Measurements from ENCODE around the gene TMEM117. TPM values are rescaled to one million over a fixed set of nuclear protein-coding genes. Genes with fewer than 3 reads are reported as not detected.

The TMEM117 gene
- 0.20 TPM for polyA plus RNA-seq (2013, experiment 1 of 4)
- 0.25 TPM for polyA plus RNA-seq (2013, experiment 2 of 4)
- polyA plus RNA-seq (2013, experiment 3 of 4), result 0.16 TPM
- 0.49 TPM for polyA plus RNA-seq (2013, experiment 4 of 4)

GRCh38 chr12:43835656-43836474, at the start of gene TMEM117:
Gene TMEM117 (plus strand): TSS chr12:43836081.
- H3K27ac ChIP-seq (ENCODE audit: insufficient read depth, low read depth, low read length, poor library complexity, severe bottlenecking), result no peak within 1 kb of the TSS
- no peaks in the 10 kb centered on the region for H3K36me3 ChIP-seq (ENCODE audit: control insufficient read depth, insufficient read depth, low read length)
- no peaks in the 10 kb centered on the region for H3K9me3 ChIP-seq (ENCODE audit: control insufficient read depth, low read length)
- 0 to 1% methylated on average over 103 of the region's 103 CpGs for WGBS, 2 experiments
- H3K4me3 ChIP-seq (ENCODE audit: insufficient read depth, low read depth, low read length), result peak within 1 kb of the TSS; percentile 53
- H3K4me1 ChIP-seq (ENCODE audit: control insufficient read depth, insufficient read depth, low read length), result no peaks in the 10 kb centered on the region
- peaks cover 55% of the 10 kb centered on the region for H3K27me3 ChIP-seq (ENCODE audit: control insufficient read depth, insufficient read depth, low read length, poor library complexity, severe bottlenecking)

- no peaks in the 10 kb centered on the region for H3K4me1 ChIP-seq (ENCODE audit: control insufficient read depth, insufficient read depth, low read length)
- no peaks in the 10 kb centered on the region for H3K27me3 ChIP-seq (ENCODE audit: control insufficient read depth, insufficient read depth, low read length, poor library complexity, severe bottlenecking)
- no peaks in the 10 kb centered on the region for H3K9me3 ChIP-seq (ENCODE audit: control insufficient read depth, low read length)
- no peak overlapping the region for H3K4me3 ChIP-seq (ENCODE audit: insufficient read depth, low read depth, low read length)
- H3K36me3 ChIP-seq (ENCODE audit: control insufficient read depth, insufficient read depth, low read length), result no peaks in the 10 kb centered on the region
- no peak overlapping the region for H3K27ac ChIP-seq (ENCODE audit: insufficient read depth, low read depth, low read length, poor library complexity, severe bottlenecking)
Observed at GRCh38 chr12:43786899-43787693, 48.8 kb upstream of the TMEM117 start.

GRCh38 chr12:43789941-43790340, 45.9 kb upstream of the TMEM117 start:
- Histone ChIP-seq H3K36me3 (ENCODE audit: control insufficient read depth, insufficient read depth, low read length) (no peaks in the 10 kb centered on the region), H3K27me3 (ENCODE audit: control insufficient read depth, insufficient read depth, low read length, poor library complexity, severe bottlenecking) (no peaks in the 10 kb centered on the region), H3K27ac (ENCODE audit: insufficient read depth, low read depth, low read length, poor library complexity, severe bottlenecking) (no peak overlapping the region), H3K4me3 (ENCODE audit: insufficient read depth, low read depth, low read length) (no peak overlapping the region), H3K9me3 (ENCODE audit: control insufficient read depth, low read length) (no peaks in the 10 kb centered on the region), H3K4me1 (ENCODE audit: control insufficient read depth, insufficient read depth, low read length) (no peaks in the 10 kb centered on the region)

- Histone ChIP-seq H3K27me3 (ENCODE audit: control insufficient read depth, insufficient read depth, low read length, poor library complexity, severe bottlenecking) (no peaks in the 10 kb centered on the region), H3K4me1 (ENCODE audit: control insufficient read depth, insufficient read depth, low read length) (no peaks in the 10 kb centered on the region), H3K9me3 (ENCODE audit: control insufficient read depth, low read length) (no peaks in the 10 kb centered on the region), H3K4me3 (ENCODE audit: insufficient read depth, low read depth, low read length) (no peak overlapping the region), H3K27ac (ENCODE audit: insufficient read depth, low read depth, low read length, poor library complexity, severe bottlenecking) (no peak overlapping the region), H3K36me3 (ENCODE audit: control insufficient read depth, insufficient read depth, low read length) (peaks cover 24% of the 10 kb centered on the region)
- 96 to 100% methylated on average over 2 of the region's 2 CpGs for WGBS, 2 experiments
Observed at GRCh38 chr12:43795716-43796280, 40.1 kb upstream of the TMEM117 start.

- H3K4me3 ChIP-seq (ENCODE audit: insufficient read depth, low read depth, low read length), result no peak overlapping the region
- H3K27ac ChIP-seq (ENCODE audit: insufficient read depth, low read depth, low read length, poor library complexity, severe bottlenecking), result no peak overlapping the region
- no peaks in the 10 kb centered on the region for H3K9me3 ChIP-seq (ENCODE audit: control insufficient read depth, low read length)
- peaks cover 28% of the 10 kb centered on the region for H3K36me3 ChIP-seq (ENCODE audit: control insufficient read depth, insufficient read depth, low read length)
- no peaks in the 10 kb centered on the region for H3K4me1 ChIP-seq (ENCODE audit: control insufficient read depth, insufficient read depth, low read length)
- H3K27me3 ChIP-seq (ENCODE audit: control insufficient read depth, insufficient read depth, low read length, poor library complexity, severe bottlenecking), result no peaks in the 10 kb centered on the region
- WGBS, 2 experiments, result 97 to 98% methylated on average over 3 to 4 of the region's 4 CpGs
Observed at GRCh38 chr12:43797561-43798217, 38.2 kb upstream of the TMEM117 start.

- H3K27me3 ChIP-seq (ENCODE audit: control insufficient read depth, insufficient read depth, low read length, poor library complexity, severe bottlenecking), result no peaks in the 10 kb centered on the region
- WGBS, 2 experiments, result 9 to 22% methylated on average over 16 to 20 of the region's 20 CpGs
- H3K9me3 ChIP-seq (ENCODE audit: control insufficient read depth, low read length), result no peaks in the 10 kb centered on the region
- H3K4me3 ChIP-seq (ENCODE audit: insufficient read depth, low read depth, low read length), result peak overlapping the region; percentile 92
- H3K4me1 ChIP-seq (ENCODE audit: control insufficient read depth, insufficient read depth, low read length), result no peaks in the 10 kb centered on the region
- H3K36me3 ChIP-seq (ENCODE audit: control insufficient read depth, insufficient read depth, low read length), result peaks cover 6% of the 10 kb centered on the region
- H3K27ac ChIP-seq (ENCODE audit: insufficient read depth, low read depth, low read length, poor library complexity, severe bottlenecking), result no peak overlapping the region
Observed at GRCh38 chr12:43805149-43805859, 30.6 kb upstream of the TMEM117 start.

- Histone ChIP-seq H3K27ac (ENCODE audit: insufficient read depth, low read depth, low read length, poor library complexity, severe bottlenecking) (peak within 1 kb of the TSS; percentile 87), H3K4me1 (ENCODE audit: control insufficient read depth, insufficient read depth, low read length) (no peaks in the 10 kb centered on the region), H3K36me3 (ENCODE audit: control insufficient read depth, insufficient read depth, low read length) (peaks cover under 1% of the 10 kb centered on the region), H3K9me3 (ENCODE audit: control insufficient read depth, low read length) (no peaks in the 10 kb centered on the region), H3K27me3 (ENCODE audit: control insufficient read depth, insufficient read depth, low read length, poor library complexity, severe bottlenecking) (no peaks in the 10 kb centered on the region), H3K4me3 (ENCODE audit: insufficient read depth, low read depth, low read length) (peak within 1 kb of the TSS; percentile 92)
- WGBS, 2 experiments, result 0% methylated on average over 89 of the region's 89 CpGs
Observed at GRCh38 chr12:43805860-43806736, 29.8 kb upstream of the TMEM117 start, which contains the start of gene TWF1. Gene TWF1 (minus strand): TSS chr12:43806317. CDS start chr12:43806245, 72 bp downstream.

- peak overlapping the region; percentile 92 for H3K4me3 ChIP-seq (ENCODE audit: insufficient read depth, low read depth, low read length)
- WGBS, 2 experiments, result 38 to 39% methylated on average over 1 to 3 of the region's 3 CpGs
Observed at GRCh38 chr12:43806737-43807072, 29.2 kb upstream of the TMEM117 start.

GRCh38 chr12:43807386-43807785, 28.5 kb upstream of the TMEM117 start:
- 96% methylated on average over 3 of the region's 3 CpGs for WGBS, 2 experiments
- no peak overlapping the region for H3K4me3 ChIP-seq (ENCODE audit: insufficient read depth, low read depth, low read length)
- no peaks in the 10 kb centered on the region for H3K4me1 ChIP-seq (ENCODE audit: control insufficient read depth, insufficient read depth, low read length)
- H3K27me3 ChIP-seq (ENCODE audit: control insufficient read depth, insufficient read depth, low read length, poor library complexity, severe bottlenecking), result no peaks in the 10 kb centered on the region
- no peak overlapping the region for H3K27ac ChIP-seq (ENCODE audit: insufficient read depth, low read depth, low read length, poor library complexity, severe bottlenecking)
- H3K36me3 ChIP-seq (ENCODE audit: control insufficient read depth, insufficient read depth, low read length), result no peaks in the 10 kb centered on the region
- H3K9me3 ChIP-seq (ENCODE audit: control insufficient read depth, low read length), result no peaks in the 10 kb centered on the region

More at GRCh38 chr12:43806737-43807072, 29.2 kb upstream of the TMEM117 start:
- Histone ChIP-seq H3K4me1 (ENCODE audit: control insufficient read depth, insufficient read depth, low read length) (no peaks in the 10 kb centered on the region), H3K36me3 (ENCODE audit: control insufficient read depth, insufficient read depth, low read length) (no peaks in the 10 kb centered on the region), H3K9me3 (ENCODE audit: control insufficient read depth, low read length) (no peaks in the 10 kb centered on the region), H3K27me3 (ENCODE audit: control insufficient read depth, insufficient read depth, low read length, poor library complexity, severe bottlenecking) (no peaks in the 10 kb centered on the region), H3K27ac (ENCODE audit: insufficient read depth, low read depth, low read length, poor library complexity, severe bottlenecking) (peak overlapping the region; percentile 87)
